ENCODE results near the gene PTPN5. TPM values are rescaled to one million over a fixed set of nuclear protein-coding genes. Genes with fewer than 3 reads are reported as not detected.

PTPN5 gene
- total and polyA plus RNA-seq, 2 experiments from 2014 or later, result 1.1 to 1.6 TPM

DNA sequence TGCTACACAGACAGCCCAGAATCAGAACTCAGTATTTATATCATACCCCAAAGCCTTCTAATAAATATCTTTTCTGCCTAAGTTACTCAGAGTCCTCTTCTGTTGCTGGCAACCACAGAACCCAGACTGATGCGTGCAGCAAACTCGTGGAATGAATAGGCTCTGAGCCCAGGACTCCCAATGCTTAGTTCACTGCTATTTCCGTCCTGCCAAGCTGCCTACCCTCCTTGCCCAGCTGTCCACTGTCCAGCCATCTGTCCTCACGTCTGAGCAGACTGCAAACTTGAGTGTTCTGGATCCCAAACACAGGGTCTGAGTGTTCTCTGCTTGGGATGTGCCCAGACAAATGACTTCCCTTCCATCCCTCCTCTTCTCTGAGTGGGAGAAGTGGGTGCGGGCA lies 19.4 kb downstream of the PTPN5 start:
- H3K36me3 ChIP-seq, result no peaks in the 10 kb centered on the region
- no peaks in the 10 kb centered on the region for H3K4me1 ChIP-seq (ENCODE audit: low read depth)
- H3K27ac ChIP-seq, result no peak overlapping the region
- peaks cover 3% of the 10 kb centered on the region for H3K27me3 ChIP-seq
- no peak for DNase-seq (ENCODE audit: low read depth in 1 of 2, low spot score in 1 of 2)
- H3K9me3 ChIP-seq (ENCODE audit: low read depth), result no peaks in the 10 kb centered on the region
- TF ChIP-seq, protein P1, sequence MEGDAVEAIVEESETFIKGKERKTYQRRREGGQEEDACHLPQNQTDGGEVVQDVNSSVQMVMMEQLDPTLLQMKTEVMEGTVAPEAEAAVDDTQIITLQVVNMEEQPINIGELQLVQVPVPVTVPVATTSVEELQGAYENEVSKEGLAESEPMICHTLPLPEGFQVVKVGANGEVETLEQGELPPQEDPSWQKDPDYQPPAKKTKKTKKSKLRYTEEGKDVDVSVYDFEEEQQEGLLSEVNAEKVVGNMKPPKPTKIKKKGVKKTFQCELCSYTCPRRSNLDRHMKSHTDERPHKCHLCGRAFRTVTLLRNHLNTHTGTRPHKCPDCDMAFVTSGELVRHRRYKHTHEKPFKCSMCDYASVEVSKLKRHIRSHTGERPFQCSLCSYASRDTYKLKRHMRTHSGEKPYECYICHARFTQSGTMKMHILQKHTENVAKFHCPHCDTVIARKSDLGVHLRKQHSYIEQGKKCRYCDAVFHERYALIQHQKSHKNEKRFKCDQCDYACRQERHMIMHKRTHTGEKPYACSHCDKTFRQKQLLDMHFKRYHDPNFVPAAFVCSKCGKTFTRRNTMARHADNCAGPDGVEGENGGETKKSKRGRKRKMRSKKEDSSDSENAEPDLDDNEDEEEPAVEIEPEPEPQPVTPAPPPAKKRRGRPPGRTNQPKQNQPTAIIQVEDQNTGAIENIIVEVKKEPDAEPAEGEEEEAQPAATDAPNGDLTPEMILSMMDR (IDR thresholded peaks at IDR 0.05; ENCODE audit: low read depth, low read length), result no peak
- H3K4me3 ChIP-seq, result no peak overlapping the region

DNA sequence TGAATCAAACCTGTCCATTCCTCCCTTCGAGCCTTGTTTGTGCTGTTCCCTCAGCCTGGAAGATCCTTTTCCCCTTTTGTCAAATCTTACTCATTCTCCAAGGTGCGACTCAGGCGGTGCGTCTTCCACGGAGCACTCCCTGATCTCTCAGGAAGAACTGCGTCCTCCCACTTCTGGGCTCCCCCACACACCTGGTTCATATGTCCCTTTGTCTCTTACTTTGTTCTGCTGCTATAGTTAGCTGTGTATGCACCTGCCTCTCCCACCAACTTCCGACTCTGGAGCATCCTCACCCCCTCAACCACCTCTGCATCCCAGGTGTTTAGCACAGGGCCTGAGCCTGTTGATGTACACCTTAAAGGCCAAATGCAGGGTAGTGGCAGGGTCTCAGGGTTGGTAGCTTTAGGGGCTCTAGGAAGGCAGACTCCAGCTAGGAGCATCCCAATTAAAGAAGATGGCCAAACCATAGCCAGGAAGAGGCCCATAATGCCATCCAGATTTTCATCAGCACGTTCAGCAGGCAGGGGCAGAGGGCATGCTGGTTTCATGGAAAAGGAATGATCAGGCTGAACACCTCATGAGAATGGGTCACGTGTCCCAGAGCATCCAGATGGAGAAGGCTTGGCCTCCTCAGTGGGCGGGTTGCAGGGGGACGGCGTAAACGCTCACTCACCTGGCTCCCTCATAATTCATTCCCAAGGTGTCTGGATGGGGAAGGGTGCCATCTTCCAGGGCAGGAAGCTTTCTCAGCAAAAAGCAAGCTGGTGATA lies 20.1 kb downstream of the PTPN5 start:
- TF ChIP-seq, protein P1 (IDR thresholded peaks at IDR 0.05; ENCODE audit: low read depth, low read length), result no peak
- no peak overlapping the region for H3K27ac ChIP-seq
- no peaks in the 10 kb centered on the region for H3K36me3 ChIP-seq
- DNase-seq (ENCODE audit: low read depth in 1 of 2, low spot score in 1 of 2), result no peak
- peaks cover 3% of the 10 kb centered on the region for H3K27me3 ChIP-seq
- H3K4me3 ChIP-seq, result no peak overlapping the region
- no peaks in the 10 kb centered on the region for H3K4me1 ChIP-seq (ENCODE audit: low read depth)
- no peaks in the 10 kb centered on the region for H3K9me3 ChIP-seq (ENCODE audit: low read depth)

DNA sequence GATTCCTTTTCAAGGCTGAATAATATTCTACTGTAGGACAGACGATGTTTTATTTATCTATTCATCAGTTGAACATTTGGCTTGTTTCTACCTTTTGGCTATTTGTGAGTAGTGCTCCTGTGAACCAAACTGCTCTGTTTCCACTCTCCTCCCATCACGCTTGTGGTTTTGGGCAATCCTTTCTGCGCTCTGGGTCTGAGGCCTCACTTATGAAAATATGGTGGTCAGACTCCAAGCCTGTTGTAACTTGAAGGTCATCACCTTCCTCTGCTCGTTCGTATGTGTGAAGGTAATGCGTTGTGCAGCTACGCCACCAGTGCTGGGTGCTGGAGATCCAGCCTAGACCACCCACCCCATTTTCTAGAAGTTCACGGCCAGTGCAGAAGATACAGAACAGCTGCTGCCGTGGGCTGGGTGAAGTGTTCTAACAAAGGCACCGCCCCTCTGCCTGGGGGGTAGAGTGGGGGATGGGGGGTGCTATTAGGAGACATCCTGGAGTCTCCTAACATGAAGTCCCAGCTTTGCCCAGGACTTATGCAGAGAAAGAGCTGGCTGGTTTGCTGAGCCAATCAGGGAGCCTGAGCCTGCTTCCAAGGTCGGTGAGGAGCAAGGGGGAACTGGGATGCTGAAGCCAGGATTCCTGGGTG lies 21.0 kb downstream of the PTPN5 start:
- H3K4me3 ChIP-seq, result no peak overlapping the region
- H3K9me3 ChIP-seq (ENCODE audit: low read depth), result no peaks in the 10 kb centered on the region
- TF ChIP-seq, protein P1 (IDR thresholded peaks at IDR 0.05; ENCODE audit: low read depth, low read length), result no peak
- H3K27ac ChIP-seq, result no peak overlapping the region
- DNase-seq (ENCODE audit: low read depth in 1 of 2, low spot score in 1 of 2), result no peak
- no peaks in the 10 kb centered on the region for H3K36me3 ChIP-seq
- H3K4me1 ChIP-seq (ENCODE audit: low read depth), result no peaks in the 10 kb centered on the region
- H3K27me3 ChIP-seq, result peaks cover 3% of the 10 kb centered on the region

DNA sequence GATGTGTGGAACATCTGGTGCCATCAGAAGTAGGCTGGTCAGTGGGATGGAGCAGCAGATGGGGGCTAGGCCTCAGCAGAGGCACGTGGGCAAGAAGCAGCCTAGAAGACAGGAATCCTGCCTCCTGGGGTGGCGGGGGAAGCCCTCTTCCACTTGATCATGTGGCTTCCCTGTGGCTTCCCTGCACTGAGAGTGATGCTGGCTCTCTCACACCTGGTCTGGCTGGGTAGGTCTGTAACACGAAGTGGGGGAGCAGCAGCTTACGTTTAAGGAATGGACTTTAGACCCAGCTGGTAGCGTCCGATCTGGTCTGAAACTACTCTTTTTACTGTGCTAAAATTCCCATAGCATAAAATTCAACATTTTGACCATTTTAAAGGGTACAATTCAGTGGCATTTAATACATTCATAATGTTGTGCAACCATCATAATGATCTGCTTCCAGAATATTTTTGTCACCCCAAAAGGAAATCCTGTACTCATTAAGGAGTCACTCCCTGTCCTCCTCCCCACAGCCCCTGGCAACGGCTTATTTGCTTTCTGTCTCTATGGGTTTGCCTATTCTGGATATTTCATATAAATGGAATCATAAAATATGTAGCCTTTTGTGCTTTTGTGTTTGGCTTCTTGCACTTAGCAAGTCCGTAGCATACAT lies 21.7 kb downstream of the PTPN5 start:
- no peaks in the 10 kb centered on the region for H3K9me3 ChIP-seq (ENCODE audit: low read depth)
- H3K27me3 ChIP-seq, result peaks cover 3% of the 10 kb centered on the region
- no peaks in the 10 kb centered on the region for H3K4me1 ChIP-seq (ENCODE audit: low read depth)
- no peak overlapping the region for H3K27ac ChIP-seq
- no peak for DNase-seq (ENCODE audit: low read depth in 1 of 2, low spot score in 1 of 2)
- TF ChIP-seq, protein P1 (IDR thresholded peaks at IDR 0.05; ENCODE audit: low read depth, low read length), result no peak
- H3K4me3 ChIP-seq, result no peak overlapping the region
- no peaks in the 10 kb centered on the region for H3K36me3 ChIP-seq

DNA sequence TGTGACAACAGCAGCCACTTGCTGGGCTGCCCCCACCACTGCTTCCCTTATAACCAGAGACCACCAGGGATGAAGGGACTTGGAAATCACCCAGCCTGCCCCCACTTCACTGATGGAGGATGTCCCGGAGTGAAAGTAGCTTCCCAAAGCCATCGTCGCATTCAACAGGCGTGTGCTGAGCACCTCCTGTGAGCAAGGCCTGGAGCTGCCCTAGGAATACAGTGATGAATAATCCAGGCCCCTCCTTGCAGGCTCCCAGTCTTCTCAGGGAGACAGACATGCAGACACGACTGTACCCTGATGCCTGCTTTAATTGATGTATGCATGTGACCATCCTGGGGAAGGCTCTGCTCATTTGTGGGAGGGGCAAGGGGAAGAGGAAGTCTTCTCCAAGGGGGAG lies 22.6 kb downstream of the PTPN5 start:
- Histone ChIP-seq H3K4me1 (ENCODE audit: low read depth) (no peaks in the 10 kb centered on the region), H3K27me3 (peaks cover 3% of the 10 kb centered on the region), H3K9me3 (ENCODE audit: low read depth) (no peaks in the 10 kb centered on the region), H3K4me3 (no peak overlapping the region), H3K27ac (no peak overlapping the region), H3K36me3 (no peaks in the 10 kb centered on the region)
- DNase-seq (ENCODE audit: low read depth in 1 of 2, low spot score in 1 of 2), result no peak
- TF ChIP-seq, protein P1 (IDR thresholded peaks at IDR 0.05; ENCODE audit: low read depth, low read length), result no peak

Measured in cardiac muscle cell (in vitro differentiated cells and primary cell).